Uterus (tissue), 2 donors: ENCODE results near the gene STARD8.

Experiments used
- CTCF ChIP-seq, 4 experiments: fragments of 200-600 bp in 2 of 4; fragments of 450-650 bp in 2 of 4; sonication (generic) in 2 of 4; IDR thresholded peaks; one replicate each; pipeline ENCODE4 v1.5.1; 2016 to 2019; ENCODE audit warnings: antibody characterized with exemption in 4 of 4, mild to moderate bottlenecking in 2 of 4, moderate library complexity in 1 of 4
- POLR2A ChIP-seq, 2 donors: fragments of 450-650 bp; IDR thresholded peaks; one replicate each; pipeline ENCODE4 v1.6.1; 2016; ENCODE audit warnings: antibody characterized with exemption in 2 of 2, mild to moderate bottlenecking in 1 of 2, moderate library complexity in 1 of 2

GRCh38 chrX:68694435-68695205, 47.2 kb downstream of the STARD8 start:
- TF ChIP-seq CTCF (IDR thresholded peaks at IDR 0.05) (no peak), POLR2A (IDR thresholded peaks at IDR 0.05) (no peak)
